DMS153 treated with DMSO at 0.1 percent for 48 hours (cell line): ENCODE results near the gene NQO2.
A peak's percentile ranks its signal among the peaks of the same experiment; 100 is the strongest.
"Not testable (repeated sequence)": the region's sequence is repeated elsewhere in the genome, so short reads cannot be mapped to it uniquely, and the experiment has no call there.

Source experiments
- DNase-seq: peaks from one replicate; lab custom pipeline; 2025; ENCODE audit not compliant: unreplicated experiment; lab: John Stamatoyannopoulos, UW

NQO2 gene

DNA sequence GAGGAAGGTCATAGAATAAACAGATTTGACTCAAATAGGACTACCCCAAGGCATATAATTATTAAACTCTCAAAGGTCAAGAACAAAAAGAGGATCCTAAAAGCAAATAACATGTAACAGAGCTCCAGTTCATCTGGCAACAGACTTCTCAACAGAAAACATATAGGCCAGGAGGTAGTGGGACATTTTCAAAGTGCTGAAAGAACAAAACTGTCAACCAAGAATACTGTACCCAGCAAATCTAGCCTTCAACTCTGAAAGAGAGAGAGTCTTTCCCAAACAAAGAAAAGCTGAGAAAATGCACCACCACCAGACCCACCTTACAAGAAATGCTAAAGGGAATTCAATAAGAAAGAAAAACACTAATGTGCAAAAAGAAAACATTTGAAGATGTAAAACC lies 11.9 kb downstream of the NQO2 start:
- no peak for DNase-seq

- DNase-seq: no peak
Measured at GRCh38 chr6:3013486-3013885, 13.8 kb downstream of the NQO2 start.

- no peak for DNase-seq
Measured at GRCh38 chr6:3013901-3014674, 14.4 kb downstream of the NQO2 start.

- DNase-seq: no peak
Measured at GRCh38 chr6:3014675-3015066, 15.0 kb downstream of the NQO2 start.

DNA sequence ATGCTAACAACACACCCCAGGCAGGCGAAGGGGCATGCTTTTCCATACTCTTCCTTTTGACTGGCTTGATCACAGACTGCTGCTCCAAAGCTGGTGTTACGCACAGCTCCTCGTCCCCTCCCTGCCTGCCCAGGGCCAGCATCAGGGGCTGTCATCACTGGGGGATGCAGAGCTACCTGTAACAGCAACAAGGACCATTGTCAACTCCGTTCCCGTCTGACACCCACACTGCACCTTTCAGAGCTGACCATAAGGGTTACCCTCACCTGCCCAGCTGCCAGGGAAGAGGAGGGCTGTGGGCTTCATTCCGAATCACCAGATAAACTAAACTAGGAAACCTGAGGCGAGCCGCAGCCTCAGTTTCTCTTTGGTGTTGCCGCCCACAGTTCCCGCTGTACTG lies 15.4 kb downstream of the NQO2 start:
- DNase-seq: no peak

GRCh38 chr6:3016473-3017280 lies 17.0 kb downstream of the NQO2 start:
- no peak for DNase-seq

GRCh38 chr6:3017304-3017703 lies 17.6 kb downstream of the NQO2 start:
- DNase-seq: no peak

DNA sequence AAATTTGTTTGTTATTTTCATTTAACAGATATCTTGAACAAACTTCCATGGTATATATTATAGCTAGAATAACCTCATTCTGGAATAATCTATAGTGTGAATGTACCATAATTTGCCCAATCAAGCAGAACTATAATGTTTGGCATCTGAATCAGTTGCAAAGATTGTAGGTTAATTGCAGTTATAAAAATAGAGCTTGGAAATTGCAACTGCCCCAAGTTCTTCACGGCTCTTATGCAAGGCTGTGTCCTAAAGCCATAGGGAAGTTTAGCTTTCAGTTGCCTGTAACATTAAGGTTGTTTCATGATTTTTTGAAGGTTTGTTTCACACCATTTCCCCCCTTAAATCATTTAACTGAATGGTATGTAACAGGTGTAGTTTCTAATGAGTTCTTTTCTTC lies 19.4 kb downstream of the NQO2 start:
- no peak for DNase-seq

GRCh38 chr6:3019749-3020320 lies 20.1 kb downstream of the NQO2 start:
- no peak for DNase-seq

GRCh38 chr6:3020976-3021598 lies 21.4 kb downstream of the NQO2 start:
- DNase-seq: not testable (repeated sequence)

GRCh38 chr6:3022765-3023662 lies 23.3 kb downstream of the NQO2 start:
- no peak for DNase-seq

DNA sequence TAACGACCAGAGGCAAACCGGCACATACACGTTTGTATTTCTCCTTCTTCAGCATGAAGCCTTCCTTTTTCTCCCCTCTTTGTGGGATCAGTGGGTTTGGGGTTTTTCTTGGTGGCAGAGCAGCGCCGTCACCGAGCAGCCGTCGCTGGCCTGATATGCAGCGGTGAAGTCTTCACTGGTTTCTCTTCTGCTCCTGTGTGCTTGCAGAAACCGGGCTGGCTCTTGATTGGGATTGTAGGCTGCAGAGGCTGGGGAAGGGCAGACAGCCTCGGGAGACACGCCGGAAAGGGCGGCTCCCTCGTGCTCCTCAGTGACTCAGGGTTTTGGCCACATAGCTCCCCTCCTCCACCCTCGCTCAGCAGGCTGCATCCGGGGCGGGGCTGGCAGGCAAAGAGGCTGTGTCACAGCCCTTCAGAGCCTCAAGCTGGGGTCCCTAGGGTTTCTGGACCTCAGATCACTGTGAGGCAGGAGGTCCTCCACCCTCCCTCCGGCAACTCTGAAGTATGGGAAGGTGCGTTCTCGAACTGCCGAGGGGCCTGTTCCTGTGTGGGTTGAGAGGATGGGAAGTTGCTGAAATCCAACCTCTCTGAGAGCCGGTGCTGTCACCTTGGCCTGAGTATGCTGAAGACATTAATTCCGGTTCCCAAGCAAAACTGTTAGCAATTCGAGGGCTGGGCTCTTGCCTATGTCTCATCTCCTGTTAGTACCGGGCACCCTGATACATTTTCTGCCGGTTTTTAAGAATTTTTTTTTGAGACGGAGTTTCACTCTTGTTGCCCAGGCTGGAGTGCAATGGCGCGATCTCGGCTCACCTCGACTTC lies 24.2 kb downstream of the NQO2 start:
- DNase-seq: peak; percentile 60

DNA sequence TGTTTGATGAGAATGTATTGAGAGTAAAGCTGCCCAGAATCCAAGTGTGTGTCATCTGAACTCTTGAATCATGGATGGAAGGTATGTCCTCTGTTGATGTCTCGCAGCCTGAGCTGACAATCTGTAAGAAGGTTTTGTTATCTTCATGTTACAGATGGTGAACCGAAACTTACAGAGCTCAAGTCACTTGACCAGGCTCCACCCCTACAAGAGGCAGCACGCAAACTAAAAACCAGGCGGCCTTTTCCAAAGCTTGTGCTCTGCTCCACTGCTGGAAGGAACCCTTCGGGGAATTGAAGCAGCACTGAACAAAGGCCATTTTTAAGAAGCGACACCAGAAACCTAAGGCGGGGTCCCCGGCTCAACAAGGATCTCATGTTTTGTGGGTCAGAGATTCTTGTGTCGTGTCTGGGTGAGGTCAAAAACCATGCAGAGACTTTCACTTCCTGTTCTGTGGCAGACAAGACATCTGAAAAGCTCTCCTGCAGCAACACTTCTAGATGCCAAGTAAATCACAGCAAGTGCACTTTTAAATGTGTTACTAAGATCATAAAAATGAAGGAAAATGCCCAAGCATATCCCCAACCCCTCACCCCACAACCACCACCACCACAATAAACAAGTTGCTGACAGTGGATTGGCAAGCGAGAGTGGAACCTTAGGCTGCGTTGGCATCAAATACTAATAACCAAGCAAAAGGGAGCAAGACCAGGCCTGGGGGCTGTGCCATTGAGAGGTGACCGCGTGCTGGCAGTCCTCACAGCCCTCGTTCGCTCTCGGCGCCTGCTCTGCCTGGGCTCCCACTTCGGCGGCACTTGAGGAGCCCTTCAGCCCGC lies 27.3 kb downstream of the NQO2 start:
- no peak for DNase-seq

GRCh38 chr6:3028156-3028555 lies 28.5 kb downstream of the NQO2 start:
- DNase-seq: not testable (repeated sequence)

DNA sequence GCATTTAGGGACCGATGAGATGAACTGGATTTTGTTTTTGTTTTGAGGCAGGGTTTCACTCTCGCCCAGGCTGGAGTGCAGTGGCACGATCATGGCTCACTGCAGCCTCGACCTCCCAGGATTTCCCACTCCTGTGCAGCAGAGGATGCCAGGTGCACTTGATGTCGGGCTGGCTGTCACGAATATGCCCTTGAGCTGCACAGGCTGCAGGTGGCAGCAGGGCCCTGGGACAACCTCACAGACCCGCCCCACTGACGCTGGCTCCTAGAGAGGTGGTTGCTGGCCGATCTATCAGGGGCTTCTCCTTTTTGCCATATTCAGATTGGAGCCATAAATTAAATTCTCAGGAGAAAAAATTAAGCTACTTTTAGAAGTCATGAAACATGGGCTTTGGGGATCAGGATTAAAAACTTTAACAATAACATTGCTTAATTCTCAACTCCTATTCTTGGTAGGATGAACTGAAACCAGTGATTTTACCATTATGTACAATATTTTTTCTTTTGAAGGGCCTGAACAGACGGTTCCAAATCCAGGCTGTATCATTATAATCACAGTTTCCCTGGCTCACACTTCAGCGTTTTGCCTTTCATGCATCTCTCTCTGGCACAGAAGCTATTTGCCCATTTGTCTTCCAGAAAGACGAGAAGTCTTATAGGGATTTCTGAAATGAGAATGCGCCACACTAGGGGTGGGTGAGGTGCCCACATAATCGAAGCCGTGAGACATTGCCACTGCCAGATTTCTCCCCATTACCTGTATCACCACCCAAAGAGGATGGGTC lies 32.4 kb downstream of the NQO2 start:
- DNase-seq: no peak

- DNase-seq: no peak
Measured at GRCh38 chr6:3032986-3033385, 33.3 kb downstream of the NQO2 start.

GRCh38 chr6:3033652-3034051 lies 34.0 kb downstream of the NQO2 start:
- no peak for DNase-seq

GRCh38 chr6:3035397-3035796 lies 35.7 kb downstream of the NQO2 start:
- DNase-seq: no peak
